Astrocyte of the cerebellum (primary cell): ENCODE data around the gene FRAT2.

Experiments used
- DNase-seq: peaks from one replicate; pipeline ENCODE4 v3.0.0-alpha.2; 2011; ENCODE audit warnings: low read depth
- H3K4me3 ChIP-seq: 2 replicates; pipeline ENCODE4 v1.5.1; 2011; ENCODE audit warnings: mild to moderate bottlenecking, low read depth, low read length, moderate library complexity
- in situ Hi-C: cut with HindIII; loops from 2 replicates; pipeline ENCODE4 v1.10.0; 2017; ENCODE audit warnings: low sequenced_read_pairs
- TF ChIP-seq, protein P1 (sequence below): IDR thresholded peaks from 2 replicates; pipeline ENCODE4 v1.5.1; 2012; ENCODE audit warnings: low read length, low read depth, moderate library complexity, mild to moderate bottlenecking; ENCODE audit errors: missing control alignments

FRAT2 gene, protein sequence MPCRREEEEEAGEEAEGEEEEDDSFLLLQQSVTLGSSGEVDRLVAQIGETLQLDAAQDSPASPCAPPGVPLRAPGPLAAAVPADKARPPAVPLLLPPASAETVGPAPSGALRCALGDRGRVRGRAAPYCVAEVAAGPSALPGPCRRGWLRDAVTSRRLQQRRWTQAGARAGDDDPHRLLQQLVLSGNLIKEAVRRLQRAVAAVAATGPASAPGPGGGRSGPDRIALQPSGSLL

DNA sequence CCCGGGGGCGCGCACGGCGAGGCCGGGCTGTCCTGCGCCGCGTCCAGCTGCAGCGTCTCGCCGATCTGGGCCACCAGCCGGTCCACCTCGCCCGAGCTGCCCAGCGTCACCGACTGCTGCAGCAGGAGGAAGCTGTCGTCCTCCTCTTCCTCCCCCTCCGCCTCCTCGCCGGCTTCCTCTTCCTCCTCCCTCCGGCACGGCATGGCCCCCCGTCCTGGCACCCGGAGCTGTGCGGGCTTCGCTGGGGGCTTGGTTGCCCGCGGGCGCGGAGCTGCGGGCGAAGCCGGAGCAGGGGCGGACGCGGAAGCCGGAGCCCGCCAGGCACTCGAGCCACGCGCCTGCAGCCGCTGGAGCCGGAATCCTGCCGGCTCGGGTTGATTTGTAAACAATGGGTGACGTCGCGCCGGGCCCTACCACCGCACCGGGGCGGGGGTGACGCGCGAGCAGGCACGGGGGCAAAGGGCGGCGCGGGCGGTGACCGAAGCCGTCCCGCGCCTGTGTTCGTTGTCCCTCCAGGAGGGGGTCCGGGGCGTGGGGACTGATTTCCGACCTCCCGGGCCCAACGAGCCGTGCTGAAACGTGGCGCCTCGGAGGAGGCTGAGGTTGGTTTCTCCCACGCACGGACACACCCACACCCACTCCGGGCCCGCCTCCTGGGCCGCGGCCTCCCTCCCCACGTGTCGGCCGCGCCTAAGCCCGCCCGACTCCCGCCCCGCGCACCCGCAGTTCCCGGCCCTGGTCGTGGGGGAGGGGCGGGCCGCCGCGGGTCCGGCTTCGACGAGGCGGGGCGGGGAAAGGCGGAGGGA, at the start of gene FRAT2:
Gene FRAT2, minus strand, starts transcription at position 360 of the 806 bp plus-strand sequence. Its CDS starts 157 bp downstream, at position 203.
- DNase-seq: peak; percentile 77
- peak within 1 kb of the TSS; percentile 65 for H3K4me3 ChIP-seq
- in situ Hi-C loops: no loop called here
- TF ChIP-seq, protein P1, sequence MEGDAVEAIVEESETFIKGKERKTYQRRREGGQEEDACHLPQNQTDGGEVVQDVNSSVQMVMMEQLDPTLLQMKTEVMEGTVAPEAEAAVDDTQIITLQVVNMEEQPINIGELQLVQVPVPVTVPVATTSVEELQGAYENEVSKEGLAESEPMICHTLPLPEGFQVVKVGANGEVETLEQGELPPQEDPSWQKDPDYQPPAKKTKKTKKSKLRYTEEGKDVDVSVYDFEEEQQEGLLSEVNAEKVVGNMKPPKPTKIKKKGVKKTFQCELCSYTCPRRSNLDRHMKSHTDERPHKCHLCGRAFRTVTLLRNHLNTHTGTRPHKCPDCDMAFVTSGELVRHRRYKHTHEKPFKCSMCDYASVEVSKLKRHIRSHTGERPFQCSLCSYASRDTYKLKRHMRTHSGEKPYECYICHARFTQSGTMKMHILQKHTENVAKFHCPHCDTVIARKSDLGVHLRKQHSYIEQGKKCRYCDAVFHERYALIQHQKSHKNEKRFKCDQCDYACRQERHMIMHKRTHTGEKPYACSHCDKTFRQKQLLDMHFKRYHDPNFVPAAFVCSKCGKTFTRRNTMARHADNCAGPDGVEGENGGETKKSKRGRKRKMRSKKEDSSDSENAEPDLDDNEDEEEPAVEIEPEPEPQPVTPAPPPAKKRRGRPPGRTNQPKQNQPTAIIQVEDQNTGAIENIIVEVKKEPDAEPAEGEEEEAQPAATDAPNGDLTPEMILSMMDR: no peak

DNA sequence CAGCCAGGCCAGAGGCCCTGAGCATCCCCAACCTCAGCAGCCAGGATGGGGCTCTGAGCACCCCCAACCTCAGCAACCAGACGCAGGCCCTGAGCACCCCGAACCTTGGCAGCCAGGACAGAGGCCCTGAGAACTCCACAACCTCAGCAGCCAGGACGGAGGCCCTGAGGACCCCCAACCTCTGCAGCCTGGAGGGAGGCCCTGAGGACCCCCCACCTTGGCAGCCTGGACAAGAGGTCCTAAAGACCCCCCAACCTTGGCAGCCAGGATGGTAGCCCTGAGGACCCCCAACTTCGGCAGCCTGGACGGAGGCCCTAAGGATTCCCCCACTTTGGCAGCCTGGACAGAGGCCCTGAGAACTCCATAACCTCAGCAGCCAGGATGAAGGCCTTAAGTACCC, 49.6 kb upstream of the FRAT2 start:
- no peak overlapping the region for H3K4me3 ChIP-seq
- DNase-seq: no peak
- in situ Hi-C loops: no loop called here
- TF ChIP-seq, protein P1: no peak

DNA sequence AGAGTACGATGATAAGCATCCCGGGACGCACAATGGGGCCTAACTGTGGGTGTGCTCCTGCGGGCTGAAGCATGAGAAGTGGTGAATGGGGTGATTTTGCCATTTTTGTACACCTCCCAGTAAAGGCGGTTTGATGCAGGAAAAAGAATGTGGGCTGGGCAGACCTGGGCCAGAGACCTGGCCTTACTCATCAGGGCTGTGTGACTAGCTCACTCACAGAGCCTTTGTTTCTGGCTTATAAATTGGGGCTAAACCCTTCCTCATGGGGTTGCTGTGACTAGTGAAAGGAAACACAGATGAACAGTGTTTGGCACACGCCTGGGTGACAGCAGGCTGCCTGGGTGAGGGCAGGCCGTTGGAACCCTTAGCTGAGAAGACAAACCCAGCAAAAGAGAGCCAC, 48.6 kb upstream of the FRAT2 start:
- H3K4me3 ChIP-seq: no peak overlapping the region
- no peak for DNase-seq
- TF ChIP-seq, protein P1: no peak
- in situ Hi-C loops: no loop called here

DNA sequence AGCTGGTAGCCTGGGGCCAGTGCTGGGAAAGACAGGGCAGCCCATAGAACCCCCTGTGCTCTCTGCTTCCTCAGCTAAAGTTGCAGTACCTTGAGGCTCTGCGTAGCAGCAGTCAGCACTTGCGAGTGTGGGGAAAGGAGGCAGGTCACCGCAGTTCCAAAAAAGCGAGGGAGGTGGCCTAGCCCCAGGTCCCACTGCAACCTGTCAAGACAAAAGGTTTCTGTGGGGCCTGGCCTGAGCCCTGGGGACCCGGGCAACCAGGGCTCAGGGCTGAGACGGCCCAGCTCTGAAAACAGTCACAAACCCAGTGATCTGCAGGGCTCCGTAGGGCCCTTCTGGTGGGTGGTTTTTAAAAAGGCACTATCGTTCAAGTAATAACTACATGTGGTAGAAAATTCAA, 47.1 kb upstream of the FRAT2 start:
- in situ Hi-C loops: no loop called here
- no peak for DNase-seq
- TF ChIP-seq, protein P1: no peak
- H3K4me3 ChIP-seq: no peak overlapping the region

DNA sequence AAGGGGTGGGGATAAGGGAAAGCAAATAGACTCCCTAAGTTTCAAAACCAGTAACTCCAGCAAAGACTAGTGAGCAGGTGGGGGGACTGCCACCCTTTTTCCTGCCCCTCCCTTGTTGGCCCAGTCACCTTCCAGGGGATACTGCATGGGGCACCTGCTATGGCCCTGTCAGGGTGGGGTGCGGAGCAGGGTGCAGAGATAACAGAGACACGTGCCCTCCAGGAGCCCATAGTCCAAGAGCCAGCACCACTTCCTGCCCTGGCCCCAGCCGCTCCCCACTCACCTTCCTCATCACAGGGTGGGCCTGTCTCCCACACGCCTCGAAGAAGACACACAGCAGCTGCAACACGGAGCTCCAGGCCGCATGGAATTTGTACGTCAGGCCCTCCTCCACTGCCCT, 46.0 kb upstream of the FRAT2 start:
- H3K4me3 ChIP-seq: no peak overlapping the region
- TF ChIP-seq, protein P1: no peak
- in situ Hi-C loops: no loop called here
- no peak for DNase-seq

DNA sequence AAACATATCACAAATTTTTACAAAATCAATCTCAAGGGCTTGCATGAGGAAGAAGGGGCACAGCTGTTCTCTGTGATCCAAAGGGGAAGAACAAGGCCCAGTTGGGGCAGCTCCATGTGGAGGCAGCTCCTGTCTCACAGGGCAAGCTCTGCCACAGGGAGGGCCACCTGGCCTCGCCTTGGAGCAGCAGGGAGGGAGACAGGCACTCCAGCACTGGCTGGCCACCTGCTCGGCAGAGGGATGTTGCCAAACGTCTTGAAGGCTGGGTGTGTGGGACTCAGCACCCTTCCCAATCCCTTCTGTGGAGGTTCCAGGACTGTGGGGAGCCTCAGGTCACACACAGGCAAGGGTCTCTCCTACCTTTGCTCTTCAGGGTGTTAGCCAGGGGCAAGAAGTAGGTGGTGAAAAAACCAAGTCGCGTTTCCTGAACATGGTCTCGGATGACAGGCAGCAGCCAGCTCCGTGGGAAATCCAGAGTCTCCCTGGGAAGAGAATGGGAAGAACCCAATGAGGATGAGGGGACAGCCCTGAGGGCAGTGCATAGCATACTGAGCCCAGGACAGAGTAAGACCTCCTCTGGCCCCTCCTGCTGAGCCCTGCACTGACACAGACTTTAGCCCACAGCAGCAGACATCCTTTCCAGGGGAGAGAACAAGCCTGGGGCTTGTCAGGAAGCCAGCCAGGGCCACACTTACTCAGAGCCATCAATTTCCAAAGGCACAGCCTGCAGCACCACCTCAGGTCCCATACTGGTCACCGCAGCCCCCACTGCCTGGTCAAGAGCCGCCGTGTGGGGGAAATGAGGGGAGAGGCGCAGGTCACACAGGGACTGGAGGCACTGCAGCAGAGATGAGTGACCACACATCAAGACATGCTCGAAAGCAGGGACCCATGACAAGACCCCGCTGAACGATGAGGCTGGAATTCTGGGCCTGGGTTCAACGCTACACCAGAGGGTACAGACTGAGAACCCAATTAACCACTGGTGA, 44.7 kb upstream of the FRAT2 start:
- TF ChIP-seq, protein P1: no peak
- DNase-seq: no peak
- no peak overlapping the region for H3K4me3 ChIP-seq
- in situ Hi-C loops: no loop called here
